ENCODE data around the gene TMEM26.

Gene TMEM26

GRCh38 chr10:61481597-61481996 lies 28.4 kb upstream of the TMEM26 start:
- no peak overlapping the region for H3K4me3 ChIP-seq (ENCODE audit: low read depth, low read length)
- no peak for TF ChIP-seq CTCF (IDR thresholded peaks at IDR 0.05; ENCODE audit: low read depth, low read length)

- TF ChIP-seq CTCF (IDR thresholded peaks at IDR 0.05; ENCODE audit: low read depth, low read length) = no peak
- no peak overlapping the region for H3K4me3 ChIP-seq (ENCODE audit: low read depth, low read length)
Observed at GRCh38 chr10:61480208-61480607, 27.0 kb upstream of the TMEM26 start.

- no peak for TF ChIP-seq CTCF (IDR thresholded peaks at IDR 0.05; ENCODE audit: low read depth, low read length)
- H3K4me3 ChIP-seq (ENCODE audit: low read depth, low read length) = no peak overlapping the region
Observed at GRCh38 chr10:61478621-61479312, 25.6 kb upstream of the TMEM26 start.

- no peak for TF ChIP-seq CTCF (IDR thresholded peaks at IDR 0.05; ENCODE audit: low read depth, low read length)
Observed at GRCh38 chr10:61477451-61477850, 24.3 kb upstream of the TMEM26 start.

GRCh38 chr10:61476529-61476928 lies 23.3 kb upstream of the TMEM26 start:
- no peak overlapping the region for H3K4me3 ChIP-seq (ENCODE audit: low read depth, low read length)
- no peak for TF ChIP-seq CTCF (IDR thresholded peaks at IDR 0.05; ENCODE audit: low read depth, low read length)

More at GRCh38 chr10:61477451-61477850, 24.3 kb upstream of the TMEM26 start:
- no peak overlapping the region for H3K4me3 ChIP-seq (ENCODE audit: low read depth, low read length)

GRCh38 chr10:61475449-61475873 lies 22.3 kb upstream of the TMEM26 start:
- no peak overlapping the region for H3K4me3 ChIP-seq (ENCODE audit: low read depth, low read length)
- no peak for TF ChIP-seq CTCF (IDR thresholded peaks at IDR 0.05; ENCODE audit: low read depth, low read length)

- H3K4me3 ChIP-seq (ENCODE audit: low read depth, low read length) = no peak overlapping the region
- TF ChIP-seq CTCF (IDR thresholded peaks at IDR 0.05; ENCODE audit: low read depth, low read length) = no peak
Observed at GRCh38 chr10:61472090-61472674, 19.0 kb upstream of the TMEM26 start.
